K562 (cell line): ENCODE measurements around the gene IRGM. TPM values are rescaled to one million over a fixed set of nuclear protein-coding genes. Genes with fewer than 3 reads are reported as not detected.

Source experiments
- ATAC-seq: fragments of 200-7000 bp; cut with Tn5 transposase; 3 replicates; pipeline ENCODE4 v1.9.1; 2020; ENCODE audit warnings: moderate library complexity
- BruUV-seq: library from RNA; stranded (reverse); fragments of 400-500 nt; replicated peaks from 2 replicates; lab custom pipeline; 2021; lab: Mats Ljungman, UMichigan
- CTCF ChIA-PET: fragments of 300-600 bp; formaldehyde crosslinking; extraction: SDS; loops from one replicate; lab custom pipeline; 2021; ENCODE audit warnings: low intra/inter-chr PET ratio; lab: Yijun Ruan, JAX
- POLR2A ChIA-PET: fragments of 300-600, 350-650 bp; sonication (Branson Sonifier 250); formaldehyde crosslinking; extraction: SDS; loops from one replicate; lab custom pipeline; 2021; ENCODE audit warnings: antibody characterized with exemption, inconsistent platforms; lab: Yijun Ruan, JAX
- DNase-seq, 4 experiments: peaks; one replicate each; pipeline versions ENCODE4 v3.0.0 to v3.0.0-alpha.2; 2011 to 2018; ENCODE audit warnings: low spot score in 3 of 4, mixed read lengths in 3 of 4; ENCODE audit errors: extremely low read depth in 1 of 4
- FAIRE-seq: peaks from 2 replicates; lab custom pipeline; 2011; peaks lifted over from hg19 to GRCh38; lab: Jason Lieb, UNC
- H2AFZ ChIP-seq: 2 replicates; pipeline ENCODE4 v1.6.0; 2011; ENCODE audit warnings: low read depth, low read length, control low read depth, inconsistent platforms
- H3K27ac ChIP-seq: fragments of 200-600 bp; 3 replicates; pipeline ENCODE4 v1.8.0; 2011; ENCODE audit warnings: low read depth, mild to moderate bottlenecking, control low read depth, inconsistent platforms, low read length, moderate library complexity, mixed read lengths; ENCODE audit errors: extremely low read depth
- H3K27me3 ChIP-seq, 2 experiments: fragments of 300-600 bp in 1 of 2; 2 replicates in 1 of 2; 3 replicates in 1 of 2; pipeline versions ENCODE4 v1.6.0 to v1.8.0; 2011; ENCODE audit warnings: inconsistent platforms in 2 of 2, low read length in 2 of 2, mild to moderate bottlenecking in 1 of 2, mixed read lengths in 1 of 2, moderate library complexity in 1 of 2; ENCODE audit not compliant: control insufficient read depth in 2 of 2, insufficient read depth in 2 of 2
- H3K36me3 ChIP-seq: fragments of 300-600 bp; 3 replicates; pipeline ENCODE4 v1.8.0; 2011; ENCODE audit warnings: mild to moderate bottlenecking, low read length, inconsistent platforms; ENCODE audit not compliant: control insufficient read depth, insufficient read depth
- H3K4me1 ChIP-seq, 2 experiments: fragments of 200-600 bp in 1 of 2; replicated peaks in 1 of 2; 2 replicates in 1 of 2; 3 replicates in 1 of 2; pipeline versions ENCODE4 v1.5.1 to v1.8.0; 2011; ENCODE audit warnings: inconsistent platforms in 2 of 2, low read length in 2 of 2, mild to moderate bottlenecking in 1 of 2, mixed read lengths in 1 of 2, moderate library complexity in 1 of 2; ENCODE audit not compliant: control insufficient read depth in 2 of 2, insufficient read depth in 2 of 2
- H3K4me2 ChIP-seq: 2 replicates; pipeline ENCODE4 v1.6.1; 2011; ENCODE audit warnings: low read length, control low read depth, inconsistent platforms, mixed read lengths; ENCODE audit not compliant: insufficient read depth
- H3K4me3 ChIP-seq: fragments of 200-600 bp; sonication (generic), shearing (Covaris generic); 2 replicates; pipeline ENCODE4 v1.5.1; 2016; ENCODE audit warnings: control low read depth, inconsistent platforms
- H3K79me2 ChIP-seq: fragments of 200-600 bp; 3 replicates; pipeline ENCODE4 v1.8.0; 2011; ENCODE audit warnings: low read length, inconsistent platforms; ENCODE audit not compliant: control insufficient read depth, insufficient read depth
- H3K9ac ChIP-seq, 2 experiments: 2 replicates each; pipeline versions ENCODE4 v1.6.0 to v1.6.1; 2011; ENCODE audit warnings: low read depth in 2 of 2, low read length in 2 of 2, control low read depth in 1 of 2, inconsistent platforms in 1 of 2, mild to moderate bottlenecking in 1 of 2, mixed read lengths in 1 of 2; ENCODE audit not compliant: insufficient read depth in 1 of 2
- H3K9me1 ChIP-seq: one replicate; pipeline ENCODE4 v1.6.0; 2011; ENCODE audit warnings: inconsistent platforms, mild to moderate bottlenecking, low read length, moderate library complexity; ENCODE audit not compliant: control insufficient read depth, insufficient read depth
- H3K9me3 ChIP-seq: replicated peaks from 2 replicates; pipeline ENCODE4 v1.5.1; 2011; ENCODE audit warnings: low read depth, low read length, inconsistent platforms; ENCODE audit not compliant: control insufficient read depth, insufficient read depth
- H4K20me1 ChIP-seq: replicated peaks from 2 replicates; pipeline ENCODE4 v1.6.1; 2011; ENCODE audit warnings: low read length, inconsistent platforms, mixed read lengths; ENCODE audit not compliant: control insufficient read depth, insufficient read depth
- ADNP ChIP-seq: fragments of 200-800 bp; sonication (Bioruptor generic); IDR thresholded peaks from 2 replicates; pipeline ENCODE4 v1.6.1; 2016; ENCODE audit warnings: missing genetic modification characterization, missing compliant biosample characterization
- ATF1 ChIP-seq, 2 experiments: fragments of 450-650 bp in 1 of 2; IDR thresholded peaks; 2 replicates each; pipeline ENCODE4 v1.6.1; 2016; ENCODE audit warnings: missing compliant biosample characterization in 1 of 2, missing genetic modification characterization in 1 of 2
- CEBPG ChIP-seq, 3 experiments: fragments of 200-800 bp in 1 of 3; sonication (Bioruptor generic) in 1 of 3; sonication (generic) in 1 of 3; formaldehyde crosslinking in 1 of 3; IDR thresholded peaks in 2 of 3; conservative IDR thresholded peaks in 1 of 3; 2 replicates each; pipeline versions ENCODE4 v1.6.1 to v1.8.0; 2016 to 2022; ENCODE audit warnings: missing compliant biosample characterization in 2 of 3, missing genetic modification characterization in 2 of 3, mild to moderate bottlenecking in 1 of 3, missing genetic modification reagents in 1 of 3
- EGR1 ChIP-seq: fragments of 450-650 bp; conservative IDR thresholded peaks from 2 replicates; pipeline ENCODE4 v1.6.1; 2017; ENCODE audit warnings: mild to moderate bottlenecking
- RB1 ChIP-seq: fragments of 450-650 bp; IDR thresholded peaks from 2 replicates; pipeline ENCODE4 v1.6.1; 2017; ENCODE audit warnings: low read depth, mild to moderate bottlenecking
- SMARCA5 ChIP-seq: fragments of 450-650 bp; IDR thresholded peaks from 2 replicates; pipeline ENCODE4 v1.6.1; 2016
- SMC3 ChIP-seq: conservative IDR thresholded peaks from 2 replicates; pipeline ENCODE4 v1.6.1; 2011; ENCODE audit warnings: low read depth, low read length, improper control_type of control experiment; ENCODE audit not compliant: insufficient read depth
- WGBS: fragments of 100-300 bp; shearing (Covaris generic); methylation state at CpG from one replicate; pipeline ENCODE4 v1.1.6; 2016; ENCODE audit warnings: low coverage, mixed read lengths; ENCODE audit not compliant: insufficient coverage; ENCODE audit errors: missing lambda C conversion rate; 5-methylcytosine and 5-hydroxymethylcytosine counted together
- in situ Hi-C: fragments of 300-500 bp; cut with MboI; formaldehyde crosslinking; loops from 4 replicates; pipeline ENCODE4 v1.15.0; 2018; ENCODE audit warnings: inconsistent platforms, mixed read lengths
- intact Hi-C: fragments of 100-400 bp; cut with micrococcal nuclease; formaldehyde crosslinking; loops from 2 replicates; pipeline ENCODE4 v1.14.2; 2022
- polyA plus RNA-seq, 8 experiments: library from polyadenylated mRNA; depleted of rRNA in 4 of 8; stranded (reverse) in 5 of 8; unstranded in 3 of 8; fragments of >200 nt; fragmentation: Nextera tagmentation in 2 of 8; fragmentation: Illumina TruSeq in 1 of 8; extraction: Ambion mirVana in 2 of 8; extraction: Trizol in 1 of 8; gene quantifications; 2 replicates each; pipeline versions ENCODE4 v1.2.1 to v1.2.3, GENCODE V29; 2011 to 2014; ENCODE audit warnings: inconsistent platforms in 1 of 8, missing spikeins in 1 of 8
- total RNA-seq, 7 experiments: library from RNA; depleted of rRNA in 6 of 7; stranded (reverse); fragments of >200 nt in 6 of 7; fragmentation: Illumina TruSeq in 2 of 7; extraction: Trizol in 2 of 7; gene quantifications; 2 replicates each; pipeline versions ENCODE4 v1.2.1 to v1.2.3, GENCODE V29; 2011 to 2021; ENCODE audit warnings: low replicate concordance in 1 of 7
- TF ChIP-seq, protein P1 (sequence below), 2 experiments: fragments of 450-650 bp; IDR thresholded peaks; 2 replicates each; pipeline ENCODE4 v1.6.1; 2016; ENCODE audit warnings: mild to moderate bottlenecking in 2 of 2, borderline replicate concordance in 1 of 2, low read depth in 1 of 2, moderate library complexity in 1 of 2
- TF ChIP-seq, protein P2 (sequence below): fragments of 450-650 bp; formaldehyde crosslinking; IDR thresholded peaks from 2 replicates; pipeline ENCODE4 v1.4.0; 2020; ENCODE audit warnings: mild to moderate bottlenecking, moderate library complexity

IRGM gene
- total and polyA plus RNA-seq, 9 of the 15 experiments (the other 6 are each of a cell fraction or from before 2014, with no cell fraction given): 0.09 to 0.22 (median 0.15) TPM; not detected in 6

DNA sequence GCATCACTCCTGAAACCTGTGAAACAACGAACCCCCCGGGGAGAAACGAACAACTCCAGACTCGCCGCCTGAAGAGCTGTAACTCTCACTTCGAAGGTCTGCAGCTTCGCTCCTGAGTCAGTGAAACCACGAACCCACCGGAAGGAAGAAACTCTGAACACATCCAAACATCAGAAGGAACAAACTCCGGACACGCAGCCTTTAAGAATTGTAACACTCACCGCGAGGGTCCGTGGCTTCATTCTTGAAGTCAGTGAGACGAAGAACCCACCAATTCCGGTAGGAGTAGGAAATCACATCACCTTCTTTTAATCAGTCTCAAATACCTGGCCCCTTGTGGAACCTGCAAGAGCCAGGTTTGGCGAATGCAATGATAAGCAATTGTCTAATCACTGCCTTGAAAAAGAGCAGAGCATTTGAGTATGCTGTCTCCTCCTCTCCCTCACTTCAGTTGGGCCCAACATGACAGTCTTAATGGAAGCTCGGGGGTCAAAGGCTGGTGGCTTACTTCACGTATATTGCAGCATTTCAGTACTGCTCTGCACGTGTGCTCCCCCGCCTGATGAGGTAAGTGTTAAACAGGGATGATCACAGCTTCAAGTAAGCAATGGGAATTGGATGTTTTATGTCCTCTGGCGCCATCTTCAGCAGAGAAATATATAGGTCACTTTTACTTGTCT is 473 bp downstream of the IRGM start:
- Histone ChIP-seq H3K27me3 (peaks cover 0 to 14% of the 10 kb centered on the region in 2 experiments; a peak in 3 of 5 replicates), H2AFZ (peak overlapping the region; percentile 52; the same call in 1 of the 2 replicates), H3K4me1 (peaks cover 0 to 5% of the 10 kb centered on the region in 2 experiments; a peak in 3 of 5 replicates), H3K27ac (0 out of 3 replicates have a peak overlapping the region, but pooled peaks have one; percentile 12), H3K9me1 (no peaks in the 10 kb centered on the region), H3K9me3 (no peaks in the 10 kb centered on the region), H3K9ac (no peak overlapping the region), H3K79me2 (no peaks in the 10 kb centered on the region), H3K4me3 (no peak overlapping the region), H4K20me1 (no peaks in the 10 kb centered on the region), H3K36me3 (no peaks in the 10 kb centered on the region), H3K4me2 (no peak overlapping the region)
- ChIA-PET CTCF (interaction anchor here (0.7 to 3.7 kb wide), 5 partner anchors 46 to 286 kb away, joined by 3 to 26 read pairs (median 6); partner anchors contain the start of gene RBM22), POLR2A (interaction anchor here (0.6 to 1.0 kb wide), 3 partner anchors 46 to 264 kb away, joined by 3 to 4 read pairs (median 3); no protein-coding TSS in a partner anchor)
- intact Hi-C loops (loop anchor here (1.0 to 10.0 kb wide), 7 partner anchors 45 to 409 kb away; no protein-coding TSS in a partner anchor), in situ Hi-C loops (loop anchor here (5.0 to 10.0 kb wide), 2 partner anchors 284 to 392 kb away; no protein-coding TSS in a partner anchor)
- DNase-seq: peak; percentile 58 to 84 (median 62)
- FAIRE-seq: peak; percentile 99
- BruUV-seq: no TSS peak
- 35% methylated on average over 22 of the region's 22 CpGs for WGBS
- ATAC-seq: peak; percentile 97
- TF ChIP-seq, protein P1, sequence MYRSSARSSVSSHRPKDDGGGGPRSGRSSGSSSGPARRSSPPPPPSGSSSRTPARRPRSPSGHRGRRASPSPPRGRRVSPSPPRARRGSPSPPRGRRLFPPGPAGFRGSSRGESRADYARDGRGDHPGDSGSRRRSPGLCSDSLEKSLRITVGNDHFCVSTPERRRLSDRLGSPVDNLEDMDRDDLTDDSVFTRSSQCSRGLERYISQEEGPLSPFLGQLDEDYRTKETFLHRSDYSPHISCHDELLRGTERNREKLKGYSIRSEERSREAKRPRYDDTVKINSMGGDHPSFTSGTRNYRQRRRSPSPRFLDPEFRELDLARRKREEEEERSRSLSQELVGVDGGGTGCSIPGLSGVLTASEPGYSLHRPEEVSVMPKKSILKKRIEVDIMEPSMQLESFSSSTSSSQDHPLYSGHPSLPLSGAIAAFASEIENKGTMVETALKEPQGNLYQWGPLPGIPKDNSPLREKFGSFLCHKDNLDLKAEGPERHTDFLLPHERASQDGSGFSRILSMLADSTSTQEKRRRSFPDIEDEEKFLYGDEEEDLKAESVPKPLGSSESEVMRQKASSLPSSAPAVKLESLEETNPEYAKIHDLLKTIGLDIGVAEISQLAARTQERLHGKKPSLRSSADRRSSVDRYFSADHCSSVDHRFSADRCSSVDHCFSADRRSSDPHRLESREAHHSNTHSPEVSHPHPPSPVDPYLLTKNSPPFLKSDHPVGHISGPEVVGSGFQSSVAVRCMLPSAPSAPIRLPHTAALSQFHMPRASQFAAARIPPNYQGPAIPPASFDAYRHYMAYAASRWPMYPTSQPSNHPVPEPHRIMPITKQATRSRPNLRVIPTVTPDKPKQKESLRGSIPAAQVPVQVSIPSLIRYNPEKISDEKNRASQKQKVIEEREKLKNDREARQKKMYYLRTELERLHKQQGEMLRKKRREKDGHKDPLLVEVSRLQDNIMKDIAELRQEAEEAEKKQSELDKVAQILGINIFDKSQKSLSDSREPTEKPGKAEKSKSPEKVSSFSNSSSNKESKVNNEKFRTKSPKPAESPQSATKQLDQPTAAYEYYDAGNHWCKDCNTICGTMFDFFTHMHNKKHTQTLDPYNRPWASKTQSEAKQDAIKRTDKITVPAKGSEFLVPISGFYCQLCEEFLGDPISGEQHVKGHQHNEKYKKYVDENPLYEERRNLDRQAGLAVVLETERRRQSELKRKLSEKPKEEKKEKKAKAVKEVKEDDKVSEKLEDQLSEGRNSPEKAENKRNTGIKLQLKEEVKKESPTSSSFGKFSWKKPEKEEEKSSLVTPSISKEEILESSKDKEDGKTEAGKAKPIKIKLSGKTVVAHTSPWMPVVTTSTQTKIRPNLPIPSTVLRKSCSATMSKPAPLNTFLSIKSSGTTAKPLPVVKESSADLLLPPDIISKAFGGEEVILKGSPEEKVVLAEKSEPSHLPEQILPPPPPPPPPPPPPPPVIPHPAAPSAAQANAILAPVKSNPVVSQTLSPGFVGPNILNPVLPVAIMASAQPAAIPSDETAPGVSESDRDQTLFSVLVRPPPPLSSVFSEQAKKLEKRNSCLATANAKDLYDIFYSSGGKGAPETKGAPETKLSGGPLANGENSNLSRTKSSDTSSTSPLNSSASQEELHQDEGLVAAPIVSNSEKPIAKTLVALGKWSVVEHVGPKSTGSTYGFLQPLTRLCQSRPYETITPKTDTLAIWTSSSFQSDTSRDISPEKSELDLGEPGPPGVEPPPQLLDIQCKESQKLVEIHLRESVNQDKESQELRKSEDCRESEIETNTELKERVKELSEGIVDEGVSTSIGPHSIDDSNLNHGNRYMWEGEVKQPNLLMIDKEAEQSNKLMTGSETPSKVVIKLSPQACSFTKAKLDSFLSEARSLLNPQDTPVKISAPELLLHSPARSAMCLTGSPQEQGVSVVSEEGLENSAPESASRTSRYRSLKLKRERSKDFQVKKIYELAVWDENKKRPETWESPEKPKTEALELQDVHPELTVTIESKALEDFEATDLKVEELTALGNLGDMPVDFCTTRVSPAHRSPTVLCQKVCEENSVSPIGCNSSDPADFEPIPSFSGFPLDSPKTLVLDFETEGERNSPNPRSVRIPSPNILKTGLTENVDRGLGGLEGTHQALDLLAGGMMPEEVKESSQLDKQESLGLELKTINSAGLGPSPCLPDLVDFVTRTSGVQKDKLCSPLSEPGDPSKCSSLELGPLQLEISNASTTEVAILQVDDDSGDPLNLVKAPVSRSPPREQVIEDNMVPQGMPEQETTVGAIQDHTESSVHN (IDR thresholded peaks at IDR 0.05; ENCODE audit: borderline replicate concordance in 1 of 2, low read depth in 1 of 2): peak in 1 of 2 experiments; percentile 46; a peak in 1 of 4 replicates
- no peak for TF ChIP-seq ATF1 (CRISPR knock-in tag; IDR thresholded peaks at IDR 0.05)
- TF ChIP-seq ATF1 (tag; IDR thresholded peaks at IDR 0.05): peak; percentile 67
- TF ChIP-seq SMARCA5: no peak
- TF ChIP-seq EGR1: peak; percentile 53
- TF ChIP-seq CEBPG (CRISPR knock-in tag; IDR thresholded peaks at IDR 0.05): peak; percentile 87
- TF ChIP-seq CEBPG (tag; conservative IDR thresholded peaks at IDR 0.05 in 1 of 2, IDR thresholded peaks at IDR 0.05 in 1 of 2): peak; percentile 56 to 66; a peak in 2 of 4 replicates
- TF ChIP-seq ADNP (tag): no peak
- TF ChIP-seq, protein P2, sequence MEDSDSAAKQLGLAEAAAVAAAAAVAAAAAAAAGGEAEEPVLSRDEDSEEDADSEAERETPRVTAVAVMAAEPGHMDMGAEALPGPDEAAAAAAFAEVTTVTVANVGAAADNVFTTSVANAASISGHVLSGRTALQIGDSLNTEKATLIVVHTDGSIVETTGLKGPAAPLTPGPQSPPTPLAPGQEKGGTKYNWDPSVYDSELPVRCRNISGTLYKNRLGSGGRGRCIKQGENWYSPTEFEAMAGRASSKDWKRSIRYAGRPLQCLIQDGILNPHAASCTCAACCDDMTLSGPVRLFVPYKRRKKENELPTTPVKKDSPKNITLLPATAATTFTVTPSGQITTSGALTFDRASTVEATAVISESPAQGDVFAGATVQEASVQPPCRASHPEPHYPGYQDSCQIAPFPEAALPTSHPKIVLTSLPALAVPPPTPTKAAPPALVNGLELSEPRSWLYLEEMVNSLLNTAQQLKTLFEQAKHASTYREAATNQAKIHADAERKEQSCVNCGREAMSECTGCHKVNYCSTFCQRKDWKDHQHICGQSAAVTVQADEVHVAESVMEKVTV: peak; percentile 92
- TF ChIP-seq SMC3: peak; percentile 67
- TF ChIP-seq RB1: peak; percentile 31; the same call in 1 of the 2 replicates
